Endothelial cell (in vitro differentiated cells): Measurements from ENCODE around the gene TMEM242. TPM values are rescaled to one million over a fixed set of nuclear protein-coding genes. Genes with fewer than 3 reads are reported as not detected.

Experiments used
- DNase-seq: peaks from one replicate; pipeline ENCODE4 v3.0.0; 2021; ENCODE audit warnings: low spot score
- H3K27ac Mint-ChIP-seq: one replicate; pipeline ENCODE4 v1.8.0; 2021; ENCODE audit warnings: mixed read lengths, inconsistent platforms; ENCODE audit not compliant: unreplicated experiment
- H3K27me3 Mint-ChIP-seq: one replicate; pipeline ENCODE4 v1.8.0; 2021; ENCODE audit warnings: mild to moderate bottlenecking, moderate library complexity, mixed read lengths, inconsistent platforms; ENCODE audit not compliant: unreplicated experiment
- H3K36me3 Mint-ChIP-seq: one replicate; pipeline ENCODE4 v1.8.0; 2021; ENCODE audit warnings: mild to moderate bottlenecking, low read depth, mixed read lengths, inconsistent platforms; ENCODE audit not compliant: unreplicated experiment
- H3K4me1 Mint-ChIP-seq: one replicate; pipeline ENCODE4 v1.8.0; 2021; ENCODE audit warnings: mild to moderate bottlenecking, mixed read lengths, inconsistent platforms; ENCODE audit not compliant: unreplicated experiment
- H3K4me3 Mint-ChIP-seq: one replicate; pipeline ENCODE4 v1.8.0; 2021; ENCODE audit warnings: mild to moderate bottlenecking, mixed read lengths, inconsistent platforms; ENCODE audit not compliant: unreplicated experiment
- H3K9me3 Mint-ChIP-seq: one replicate; pipeline ENCODE4 v1.8.0; 2021; ENCODE audit warnings: mixed read lengths, inconsistent platforms; ENCODE audit not compliant: unreplicated experiment
- CTCF ChIP-seq: fragments of 200-600 bp; sonication (generic); IDR thresholded peaks from one replicate; pipeline ENCODE4 v1.5.0; 2021; ENCODE audit warnings: antibody characterized with exemption; ENCODE audit not compliant: unreplicated experiment
- total RNA-seq: library from RNA; stranded (reverse); fragmentation: NEBNext Ultra II Directional; extraction: Animal tissue kit (Norgen Biotek cat#: 25700); gene quantifications from one replicate; pipeline ENCODE4 v1.2.1, GENCODE V29; 2021; ENCODE audit not compliant: unreplicated experiment

TMEM242 gene
- total RNA-seq, 1 donor from 2014 or later = 10.8 TPM

- no peaks in the 10 kb centered on the region for H3K9me3 Mint-ChIP-seq
- H3K27me3 Mint-ChIP-seq = no peaks in the 10 kb centered on the region
- no peaks in the 10 kb centered on the region for H3K4me1 Mint-ChIP-seq
- no peaks in the 10 kb centered on the region for H3K36me3 Mint-ChIP-seq
- H3K27ac Mint-ChIP-seq = no peak overlapping the region
- DNase-seq = no peak
- H3K4me3 Mint-ChIP-seq = no peak overlapping the region
- no peak for TF ChIP-seq CTCF
These were observed 10.6 kb upstream of the TMEM242 start for GRCh38 chr6:157333956-157334355.

GRCh38 chr6:157333537-157333936, 10.2 kb upstream of the TMEM242 start:
- H3K27ac Mint-ChIP-seq = no peak overlapping the region
- no peaks in the 10 kb centered on the region for H3K4me1 Mint-ChIP-seq
- no peak overlapping the region for H3K4me3 Mint-ChIP-seq

GRCh38 chr6:157332813-157333212, 9.5 kb upstream of the TMEM242 start:
- H3K36me3 Mint-ChIP-seq = no peaks in the 10 kb centered on the region
- no peaks in the 10 kb centered on the region for H3K27me3 Mint-ChIP-seq
- H3K9me3 Mint-ChIP-seq = no peaks in the 10 kb centered on the region
- no peaks in the 10 kb centered on the region for H3K4me1 Mint-ChIP-seq
- H3K4me3 Mint-ChIP-seq = no peak overlapping the region
- H3K27ac Mint-ChIP-seq = no peak overlapping the region
- TF ChIP-seq CTCF = no peak
- no peak for DNase-seq

More at GRCh38 chr6:157333537-157333936, 10.2 kb upstream of the TMEM242 start:
- Mint-ChIP-seq H3K27me3 (no peaks in the 10 kb centered on the region), H3K36me3 (no peaks in the 10 kb centered on the region), H3K9me3 (no peaks in the 10 kb centered on the region)
- TF ChIP-seq CTCF = no peak
- no peak for DNase-seq

- no peaks in the 10 kb centered on the region for H3K9me3 Mint-ChIP-seq
These were observed 7.5 kb upstream of the TMEM242 start for GRCh38 chr6:157330831-157331230.

GRCh38 chr6:157329829-157330228, 6.5 kb upstream of the TMEM242 start:
- H3K4me1 Mint-ChIP-seq = peaks cover 6% of the 10 kb centered on the region
- peaks cover 3% of the 10 kb centered on the region for H3K36me3 Mint-ChIP-seq
- no peaks in the 10 kb centered on the region for H3K27me3 Mint-ChIP-seq
- no peak overlapping the region for H3K27ac Mint-ChIP-seq
- no peak for DNase-seq
- no peaks in the 10 kb centered on the region for H3K9me3 Mint-ChIP-seq
- no peak overlapping the region for H3K4me3 Mint-ChIP-seq
- no peak for TF ChIP-seq CTCF

More at GRCh38 chr6:157330831-157331230, 7.5 kb upstream of the TMEM242 start:
- H3K36me3 Mint-ChIP-seq = no peaks in the 10 kb centered on the region
- no peaks in the 10 kb centered on the region for H3K27me3 Mint-ChIP-seq
- H3K4me3 Mint-ChIP-seq = no peak overlapping the region
- H3K27ac Mint-ChIP-seq = no peak overlapping the region
- no peak for TF ChIP-seq CTCF
- no peak for DNase-seq
- H3K4me1 Mint-ChIP-seq = no peaks in the 10 kb centered on the region
